Measurements from ENCODE around the gene MAB21L2.

Gene MAB21L2

GRCh38 chr4:150584111-150584915, 2.4 kb downstream of the MAB21L2 start:
- Histone ChIP-seq H3K9me3 (ENCODE audit: control insufficient read depth in 2 of 2, low read length in 2 of 2) (peaks cover 0 to 3% of the 10 kb centered on the region in 2 donors), H3K36me3 (ENCODE audit: control insufficient read depth in 2 of 2, insufficient read depth in 2 of 2, low read length in 2 of 2) (no peaks in the 10 kb centered on the region), H3K4me1 (ENCODE audit: control insufficient read depth, insufficient read depth, low read length) (peaks cover 3% of the 10 kb centered on the region), H3K4me3 (ENCODE audit: low read length in 2 of 2) (peak overlapping the region; percentile 69 to 74), H3K27me3 (ENCODE audit: control insufficient read depth in 1 of 2, insufficient read depth in 2 of 2, low read length in 2 of 2) (peaks cover 0 to 8% of the 10 kb centered on the region in 2 donors), H3K9ac (ENCODE audit: low read length in 2 of 2) (peak overlapping the region; percentile 23 to 58), H3K27ac (ENCODE audit: low read length) (peak overlapping the region; percentile 49)

- Histone ChIP-seq H3K4me1 (ENCODE audit: control insufficient read depth, insufficient read depth, low read length) (no peaks in the 10 kb centered on the region), H3K9ac (ENCODE audit: low read length in 2 of 2) (no peak overlapping the region), H3K36me3 (ENCODE audit: control insufficient read depth in 2 of 2, insufficient read depth in 2 of 2, low read length in 2 of 2) (no peaks in the 10 kb centered on the region), H3K27me3 (ENCODE audit: control insufficient read depth in 1 of 2, insufficient read depth in 2 of 2, low read length in 2 of 2) (peaks cover 0 to 8% of the 10 kb centered on the region in 2 donors), H3K9me3 (ENCODE audit: control insufficient read depth in 2 of 2, low read length in 2 of 2) (no peaks in the 10 kb centered on the region), H3K4me3 (ENCODE audit: low read length in 2 of 2) (peak overlapping the region in 1 of 2 donors; percentile 16), H3K27ac (ENCODE audit: low read length) (no peak overlapping the region)
These were observed 3.7 kb downstream of the MAB21L2 start for GRCh38 chr4:150585611-150586010.

GRCh38 chr4:150586162-150586810, 4.3 kb downstream of the MAB21L2 start:
- Histone ChIP-seq H3K27ac (ENCODE audit: low read length) (no peak overlapping the region), H3K27me3 (ENCODE audit: control insufficient read depth in 1 of 2, insufficient read depth in 2 of 2, low read length in 2 of 2) (peaks cover 0 to 8% of the 10 kb centered on the region in 2 donors), H3K4me1 (ENCODE audit: control insufficient read depth, insufficient read depth, low read length) (no peaks in the 10 kb centered on the region), H3K9ac (ENCODE audit: low read length in 2 of 2) (no peak overlapping the region), H3K36me3 (ENCODE audit: control insufficient read depth in 2 of 2, insufficient read depth in 2 of 2, low read length in 2 of 2) (no peaks in the 10 kb centered on the region), H3K9me3 (ENCODE audit: control insufficient read depth in 2 of 2, low read length in 2 of 2) (no peaks in the 10 kb centered on the region), H3K4me3 (ENCODE audit: low read length in 2 of 2) (no peak overlapping the region)

GRCh38 chr4:150588316-150588715, 6.4 kb downstream of the MAB21L2 start:
- no peak overlapping the region for H3K9ac ChIP-seq (ENCODE audit: low read length in 2 of 2)
- H3K27me3 ChIP-seq (ENCODE audit: control insufficient read depth in 1 of 2, insufficient read depth in 2 of 2, low read length in 2 of 2), result peaks cover 0 to 3% of the 10 kb centered on the region in 2 donors
- no peak overlapping the region for H3K27ac ChIP-seq (ENCODE audit: low read length)
- H3K4me3 ChIP-seq (ENCODE audit: low read length in 2 of 2), result no peak overlapping the region
- H3K4me1 ChIP-seq (ENCODE audit: control insufficient read depth, insufficient read depth, low read length), result no peaks in the 10 kb centered on the region
- H3K9me3 ChIP-seq (ENCODE audit: control insufficient read depth in 2 of 2, low read length in 2 of 2), result no peaks in the 10 kb centered on the region
- H3K36me3 ChIP-seq (ENCODE audit: control insufficient read depth in 2 of 2, insufficient read depth in 2 of 2, low read length in 2 of 2), result no peaks in the 10 kb centered on the region

- no peak overlapping the region for H3K27ac ChIP-seq (ENCODE audit: low read length)
- no peak overlapping the region for H3K9ac ChIP-seq (ENCODE audit: low read length in 2 of 2)
- H3K36me3 ChIP-seq (ENCODE audit: control insufficient read depth in 2 of 2, insufficient read depth in 2 of 2, low read length in 2 of 2), result no peaks in the 10 kb centered on the region
- no peaks in the 10 kb centered on the region for H3K9me3 ChIP-seq (ENCODE audit: control insufficient read depth in 2 of 2, low read length in 2 of 2)
- H3K4me1 ChIP-seq (ENCODE audit: control insufficient read depth, insufficient read depth, low read length), result no peaks in the 10 kb centered on the region
- H3K27me3 ChIP-seq (ENCODE audit: control insufficient read depth in 1 of 2, insufficient read depth in 2 of 2, low read length in 2 of 2), result no peaks in the 10 kb centered on the region
- H3K4me3 ChIP-seq (ENCODE audit: low read length in 2 of 2), result no peak overlapping the region
These were observed 7.2 kb downstream of the MAB21L2 start for GRCh38 chr4:150589157-150589556.

GRCh38 chr4:150590631-150591030, 8.7 kb downstream of the MAB21L2 start:
- no peaks in the 10 kb centered on the region for H3K9me3 ChIP-seq (ENCODE audit: control insufficient read depth in 2 of 2, low read length in 2 of 2)
- no peak overlapping the region for H3K27ac ChIP-seq (ENCODE audit: low read length)
- no peak overlapping the region for H3K4me3 ChIP-seq (ENCODE audit: low read length in 2 of 2)
- no peaks in the 10 kb centered on the region for H3K4me1 ChIP-seq (ENCODE audit: control insufficient read depth, insufficient read depth, low read length)
- no peaks in the 10 kb centered on the region for H3K36me3 ChIP-seq (ENCODE audit: control insufficient read depth in 2 of 2, insufficient read depth in 2 of 2, low read length in 2 of 2)
- no peak overlapping the region for H3K9ac ChIP-seq (ENCODE audit: low read length in 2 of 2)
- no peaks in the 10 kb centered on the region for H3K27me3 ChIP-seq (ENCODE audit: control insufficient read depth in 1 of 2, insufficient read depth in 2 of 2, low read length in 2 of 2)

GRCh38 chr4:150591406-150591805, 9.5 kb downstream of the MAB21L2 start:
- Histone ChIP-seq H3K4me1 (ENCODE audit: control insufficient read depth, insufficient read depth, low read length) (no peaks in the 10 kb centered on the region), H3K27me3 (ENCODE audit: control insufficient read depth in 1 of 2, insufficient read depth in 2 of 2, low read length in 2 of 2) (no peaks in the 10 kb centered on the region), H3K36me3 (ENCODE audit: control insufficient read depth in 2 of 2, insufficient read depth in 2 of 2, low read length in 2 of 2) (no peaks in the 10 kb centered on the region), H3K4me3 (ENCODE audit: low read length in 2 of 2) (no peak overlapping the region), H3K9ac (ENCODE audit: low read length in 2 of 2) (no peak overlapping the region), H3K9me3 (ENCODE audit: control insufficient read depth in 2 of 2, low read length in 2 of 2) (no peaks in the 10 kb centered on the region), H3K27ac (ENCODE audit: low read length) (no peak overlapping the region)

GRCh38 chr4:150591904-150592303, 10.0 kb downstream of the MAB21L2 start:
- no peaks in the 10 kb centered on the region for H3K4me1 ChIP-seq (ENCODE audit: control insufficient read depth, insufficient read depth, low read length)
- H3K36me3 ChIP-seq (ENCODE audit: control insufficient read depth in 2 of 2, insufficient read depth in 2 of 2, low read length in 2 of 2), result no peaks in the 10 kb centered on the region
- H3K9me3 ChIP-seq (ENCODE audit: control insufficient read depth in 2 of 2, low read length in 2 of 2), result no peaks in the 10 kb centered on the region
- H3K27me3 ChIP-seq (ENCODE audit: control insufficient read depth in 1 of 2, insufficient read depth in 2 of 2, low read length in 2 of 2), result no peaks in the 10 kb centered on the region
- no peak overlapping the region for H3K9ac ChIP-seq (ENCODE audit: low read length in 2 of 2)
- H3K4me3 ChIP-seq (ENCODE audit: low read length in 2 of 2), result no peak overlapping the region
- H3K27ac ChIP-seq (ENCODE audit: low read length), result no peak overlapping the region

GRCh38 chr4:150593996-150594395, 12.0 kb downstream of the MAB21L2 start:
- H3K4me3 ChIP-seq (ENCODE audit: low read length in 2 of 2), result no peak overlapping the region
- H3K36me3 ChIP-seq (ENCODE audit: control insufficient read depth in 2 of 2, insufficient read depth in 2 of 2, low read length in 2 of 2), result no peaks in the 10 kb centered on the region
- no peak overlapping the region for H3K9ac ChIP-seq (ENCODE audit: low read length in 2 of 2)
- H3K9me3 ChIP-seq (ENCODE audit: control insufficient read depth in 2 of 2, low read length in 2 of 2), result no peaks in the 10 kb centered on the region
- H3K27ac ChIP-seq (ENCODE audit: low read length), result no peak overlapping the region
- no peaks in the 10 kb centered on the region for H3K4me1 ChIP-seq (ENCODE audit: control insufficient read depth, insufficient read depth, low read length)
- no peaks in the 10 kb centered on the region for H3K27me3 ChIP-seq (ENCODE audit: control insufficient read depth in 1 of 2, insufficient read depth in 2 of 2, low read length in 2 of 2)

GRCh38 chr4:150598909-150599308, 17.0 kb downstream of the MAB21L2 start:
- no peak overlapping the region for H3K9ac ChIP-seq (ENCODE audit: low read length in 2 of 2)
- H3K4me1 ChIP-seq (ENCODE audit: control insufficient read depth, insufficient read depth, low read length), result no peaks in the 10 kb centered on the region
- H3K4me3 ChIP-seq (ENCODE audit: low read length in 2 of 2), result no peak overlapping the region
- no peaks in the 10 kb centered on the region for H3K36me3 ChIP-seq (ENCODE audit: control insufficient read depth in 2 of 2, insufficient read depth in 2 of 2, low read length in 2 of 2)
- no peak overlapping the region for H3K27ac ChIP-seq (ENCODE audit: low read length)
- no peaks in the 10 kb centered on the region for H3K27me3 ChIP-seq (ENCODE audit: control insufficient read depth in 1 of 2, insufficient read depth in 2 of 2, low read length in 2 of 2)
- no peaks in the 10 kb centered on the region for H3K9me3 ChIP-seq (ENCODE audit: control insufficient read depth in 2 of 2, low read length in 2 of 2)

- H3K4me1 ChIP-seq (ENCODE audit: control insufficient read depth, insufficient read depth, low read length), result no peaks in the 10 kb centered on the region
- H3K27ac ChIP-seq (ENCODE audit: low read length), result no peak overlapping the region
- no peak overlapping the region for H3K9ac ChIP-seq (ENCODE audit: low read length in 2 of 2)
- no peaks in the 10 kb centered on the region for H3K36me3 ChIP-seq (ENCODE audit: control insufficient read depth in 2 of 2, insufficient read depth in 2 of 2, low read length in 2 of 2)
- no peaks in the 10 kb centered on the region for H3K9me3 ChIP-seq (ENCODE audit: control insufficient read depth in 2 of 2, low read length in 2 of 2)
- no peaks in the 10 kb centered on the region for H3K27me3 ChIP-seq (ENCODE audit: control insufficient read depth in 1 of 2, insufficient read depth in 2 of 2, low read length in 2 of 2)
- H3K4me3 ChIP-seq (ENCODE audit: low read length in 2 of 2), result no peak overlapping the region
These were observed 17.6 kb downstream of the MAB21L2 start for GRCh38 chr4:150599547-150599946.

All from stomach smooth muscle (tissue), 2 donors.